IPS-15b (cell line): ENCODE measurements around the gene ZNF469.

Experiments used
- H3K27me3 ChIP-seq: one replicate; pipeline ENCODE4 v1.6.1; 2013; ENCODE audit warnings: low read length; ENCODE audit not compliant: control insufficient read depth, insufficient read depth
- H3K36me3 ChIP-seq: one replicate; pipeline ENCODE4 v1.6.1; 2013; ENCODE audit warnings: low read length; ENCODE audit not compliant: control insufficient read depth, insufficient read depth
- H3K4me1 ChIP-seq: one replicate; pipeline ENCODE4 v1.6.1; 2013; ENCODE audit warnings: mild to moderate bottlenecking, low read length; ENCODE audit not compliant: control insufficient read depth, insufficient read depth
- H3K4me3 ChIP-seq: one replicate; pipeline ENCODE4 v1.5.1; 2013; ENCODE audit warnings: low read depth, low read length
- H3K9ac ChIP-seq: one replicate; pipeline ENCODE4 v1.6.1; 2013; ENCODE audit warnings: low read depth, mild to moderate bottlenecking, low read length
- H3K9me3 ChIP-seq: one replicate; pipeline ENCODE4 v1.6.1; 2013; ENCODE audit warnings: mild to moderate bottlenecking, low read length; ENCODE audit not compliant: control insufficient read depth, insufficient read depth

ZNF469 gene

GRCh38 chr16:88342491-88342890 is 40.3 kb upstream of the ZNF469 start:
- Histone ChIP-seq H3K9me3 (no peaks in the 10 kb centered on the region), H3K27me3 (no peaks in the 10 kb centered on the region), H3K4me3 (no peak overlapping the region), H3K36me3 (no peaks in the 10 kb centered on the region), H3K9ac (no peak overlapping the region), H3K4me1 (no peaks in the 10 kb centered on the region)

DNA sequence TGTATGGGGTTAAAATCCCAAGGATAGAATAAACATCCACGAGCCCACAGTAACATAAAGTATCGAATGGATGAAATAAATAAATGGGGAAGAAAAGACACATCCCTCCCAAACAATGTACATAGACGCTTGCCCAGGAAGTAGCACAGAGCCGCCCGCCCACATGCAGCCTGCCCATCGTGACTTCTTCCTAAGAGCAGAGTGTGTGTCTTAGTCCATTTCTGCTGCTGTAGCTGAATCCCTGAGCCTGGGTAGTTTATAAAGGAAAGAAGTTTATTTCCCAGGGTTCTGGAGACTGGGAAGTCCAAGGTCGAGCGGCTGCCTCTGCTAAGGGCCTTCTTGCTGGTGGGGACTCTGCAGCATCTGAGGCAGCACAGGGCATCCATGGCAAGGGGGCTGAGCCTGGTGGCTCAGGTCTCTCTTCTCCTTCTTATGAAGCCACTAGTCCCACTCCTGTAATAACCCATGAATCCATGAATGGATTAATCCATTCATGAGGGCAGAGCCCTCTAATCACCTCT is 39.4 kb upstream of the ZNF469 start:
- H3K9ac ChIP-seq: no peak overlapping the region
- H3K4me3 ChIP-seq: no peak overlapping the region
- H3K4me1 ChIP-seq: no peaks in the 10 kb centered on the region
- H3K36me3 ChIP-seq: no peaks in the 10 kb centered on the region
- no peaks in the 10 kb centered on the region for H3K9me3 ChIP-seq
- no peaks in the 10 kb centered on the region for H3K27me3 ChIP-seq

GRCh38 chr16:88344411-88345030 is 38.2 kb upstream of the ZNF469 start:
- Histone ChIP-seq H3K4me3 (no peak overlapping the region), H3K4me1 (no peaks in the 10 kb centered on the region), H3K36me3 (no peaks in the 10 kb centered on the region), H3K9me3 (no peaks in the 10 kb centered on the region), H3K27me3 (no peaks in the 10 kb centered on the region), H3K9ac (no peak overlapping the region)

- Histone ChIP-seq H3K9me3 (no peaks in the 10 kb centered on the region), H3K36me3 (no peaks in the 10 kb centered on the region), H3K9ac (no peak overlapping the region), H3K27me3 (no peaks in the 10 kb centered on the region), H3K4me1 (no peaks in the 10 kb centered on the region), H3K4me3 (no peak overlapping the region)
These were observed 37.6 kb upstream of the ZNF469 start for GRCh38 chr16:88345031-88345720.

DNA sequence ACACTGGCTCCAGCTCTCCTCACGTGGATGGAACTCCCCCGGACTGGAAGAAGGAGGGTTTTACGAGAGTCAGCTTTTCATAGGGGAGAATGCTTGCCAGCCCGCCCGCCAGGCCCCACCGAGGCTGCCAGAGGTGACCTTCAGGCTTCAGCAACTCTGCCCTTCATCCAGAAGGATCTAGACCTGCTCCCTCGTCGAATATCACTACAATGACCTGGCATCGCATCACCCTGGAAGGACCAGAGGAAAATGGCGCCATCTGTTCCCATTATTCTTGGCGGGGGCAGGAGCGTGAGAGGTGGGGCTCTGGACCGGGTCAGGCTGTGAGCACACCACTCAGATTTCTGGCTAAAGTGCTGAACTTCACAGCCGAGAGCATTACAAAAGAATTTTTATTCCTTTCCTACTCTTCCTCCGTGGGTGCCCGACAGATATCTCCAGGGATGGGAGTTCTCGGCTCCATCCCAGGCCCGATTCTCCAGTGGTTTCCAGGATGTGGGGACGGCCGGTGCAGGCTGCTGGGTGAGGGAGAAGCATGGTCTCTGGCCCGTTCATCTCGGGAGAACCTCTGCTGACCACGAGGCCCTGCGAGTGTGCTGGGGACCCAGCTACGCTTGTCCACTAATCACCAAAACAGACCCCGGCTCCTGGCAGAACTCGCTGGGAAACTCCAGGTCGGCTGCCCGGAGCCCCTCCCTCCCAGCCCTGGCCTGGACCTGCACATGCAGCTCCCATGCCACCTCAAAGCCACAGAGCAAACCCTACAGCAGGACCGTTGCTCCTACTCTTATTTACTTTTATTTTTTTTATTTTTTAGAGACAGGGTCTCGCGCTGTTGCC is 36.8 kb upstream of the ZNF469 start:
- no peaks in the 10 kb centered on the region for H3K4me1 ChIP-seq
- no peaks in the 10 kb centered on the region for H3K9me3 ChIP-seq
- no peak overlapping the region for H3K9ac ChIP-seq

DNA sequence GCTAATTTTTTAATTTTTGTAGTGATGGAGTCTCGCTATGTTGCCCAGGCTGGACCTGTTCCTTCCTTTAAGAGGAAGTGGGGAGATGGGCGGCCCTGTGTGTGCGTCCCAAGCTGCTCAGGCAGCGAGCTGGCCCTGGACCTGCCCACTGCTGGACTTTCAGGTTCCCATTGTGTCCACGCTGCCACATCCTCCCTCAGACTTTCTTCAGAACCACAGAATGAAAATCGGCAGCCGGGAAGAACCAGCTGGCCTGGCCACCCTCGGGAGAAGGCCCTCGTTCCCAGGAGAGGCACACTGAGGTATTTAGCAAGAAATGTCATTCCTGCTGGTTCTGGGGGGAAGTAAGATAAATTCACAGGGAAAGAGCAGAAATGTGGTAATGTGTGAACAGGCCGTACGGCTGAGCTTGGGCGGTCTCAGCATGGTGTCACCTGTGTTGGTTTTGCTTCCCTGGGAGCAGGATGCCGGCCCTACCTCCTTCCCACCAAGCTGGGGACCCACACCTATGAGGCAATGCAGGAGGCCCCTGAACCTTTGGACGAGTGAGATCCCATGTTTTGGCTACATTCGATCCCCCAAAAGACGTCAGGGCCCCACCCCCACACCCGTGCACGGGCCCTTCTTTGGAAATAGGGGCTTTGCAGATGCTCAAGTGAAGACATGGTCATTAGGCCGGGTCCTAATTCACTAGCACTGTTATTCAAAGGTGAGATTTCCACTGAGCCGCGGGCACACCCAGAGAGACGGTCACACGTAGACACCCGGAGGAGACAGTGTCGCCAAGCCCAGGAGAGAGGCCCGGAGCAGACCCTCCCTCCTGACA is 35.9 kb upstream of the ZNF469 start:
- Histone ChIP-seq H3K9ac (no peak overlapping the region), H3K4me1 (no peaks in the 10 kb centered on the region), H3K4me3 (no peak overlapping the region), H3K9me3 (no peaks in the 10 kb centered on the region), H3K36me3 (no peaks in the 10 kb centered on the region), H3K27me3 (no peaks in the 10 kb centered on the region)

More for the DNA sequence above, 36.8 kb upstream of the ZNF469 start:
- no peaks in the 10 kb centered on the region for H3K36me3 ChIP-seq
- no peak overlapping the region for H3K4me3 ChIP-seq
- no peaks in the 10 kb centered on the region for H3K27me3 ChIP-seq

- no peaks in the 10 kb centered on the region for H3K27me3 ChIP-seq
- H3K4me1 ChIP-seq: no peaks in the 10 kb centered on the region
- no peak overlapping the region for H3K9ac ChIP-seq
- no peak overlapping the region for H3K4me3 ChIP-seq
- no peaks in the 10 kb centered on the region for H3K36me3 ChIP-seq
- no peaks in the 10 kb centered on the region for H3K9me3 ChIP-seq
These were observed 34.9 kb upstream of the ZNF469 start for GRCh38 chr16:88347656-88348376.

DNA sequence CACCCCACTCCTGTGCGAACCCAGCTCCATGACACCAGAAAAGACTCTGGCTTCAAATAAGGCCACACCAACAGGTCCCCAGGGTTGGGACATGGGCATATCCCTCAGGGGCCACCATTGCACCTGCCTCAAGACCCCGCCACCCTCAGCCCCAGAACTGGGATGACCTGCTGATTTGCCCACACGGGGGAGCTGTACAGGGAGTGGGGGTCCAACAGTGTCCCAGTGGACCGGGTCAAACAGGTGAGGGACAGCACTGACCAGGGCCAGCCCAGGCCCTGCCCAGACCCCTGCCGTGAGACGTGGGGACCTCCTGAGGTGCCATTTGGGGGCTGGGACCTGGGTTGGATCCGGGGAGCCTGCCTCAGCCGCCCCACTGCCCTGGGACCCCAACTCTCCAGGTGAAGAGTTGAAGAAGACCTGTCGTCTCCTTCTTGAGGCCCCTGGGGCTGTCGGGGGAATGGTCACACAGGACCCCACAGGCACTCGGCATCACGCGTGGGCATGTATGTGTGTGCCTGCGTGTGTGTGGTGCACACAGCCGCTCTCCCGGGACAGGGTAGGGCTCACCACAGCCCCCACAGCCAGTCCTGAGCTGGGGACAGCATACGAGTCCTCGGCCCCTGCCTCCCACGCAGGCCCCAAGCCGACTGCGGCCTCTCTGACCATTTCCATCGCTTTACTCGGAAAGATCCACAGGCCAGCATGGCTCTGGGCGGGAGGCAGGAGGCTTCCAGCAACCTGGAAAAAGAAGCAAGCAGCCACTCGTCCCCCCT is 34.2 kb upstream of the ZNF469 start:
- no peaks in the 10 kb centered on the region for H3K4me1 ChIP-seq
- no peaks in the 10 kb centered on the region for H3K27me3 ChIP-seq
- H3K9ac ChIP-seq: no peak overlapping the region
- no peak overlapping the region for H3K4me3 ChIP-seq
- no peaks in the 10 kb centered on the region for H3K36me3 ChIP-seq
- H3K9me3 ChIP-seq: no peaks in the 10 kb centered on the region

DNA sequence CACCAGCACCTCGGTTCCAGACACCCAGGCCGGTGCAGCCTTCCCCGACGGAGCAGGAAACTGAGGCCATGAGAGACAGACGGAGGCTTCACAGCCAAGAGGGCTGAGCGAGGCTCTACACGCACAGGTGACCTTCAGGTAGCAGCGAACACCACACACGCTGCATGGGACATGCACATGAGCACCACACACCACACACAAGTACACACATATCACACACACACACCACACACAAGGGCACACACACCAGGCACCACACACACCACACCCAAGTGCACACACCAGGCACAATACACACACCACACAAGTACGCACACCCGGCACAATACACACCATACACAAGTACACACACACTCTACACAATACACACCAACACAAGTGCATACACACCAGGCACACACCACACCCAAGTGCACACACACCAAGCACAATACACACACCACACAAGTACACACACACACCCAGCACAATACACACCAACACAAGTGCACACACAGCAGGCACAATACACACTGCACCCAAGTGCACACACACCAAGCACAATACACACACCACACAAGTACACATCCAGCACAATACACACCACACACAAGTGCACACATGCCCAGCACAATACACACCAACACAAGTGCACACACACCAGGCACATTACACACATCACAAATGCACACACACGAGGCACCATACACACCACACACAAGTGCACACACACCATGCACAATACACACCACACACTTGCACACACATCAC is 33.4 kb upstream of the ZNF469 start:
- no peaks in the 10 kb centered on the region for H3K9me3 ChIP-seq

More for the DNA sequence above, 33.4 kb upstream of the ZNF469 start:
- Histone ChIP-seq H3K9ac (no peak overlapping the region), H3K4me3 (no peak overlapping the region), H3K27me3 (no peaks in the 10 kb centered on the region), H3K36me3 (no peaks in the 10 kb centered on the region), H3K4me1 (no peaks in the 10 kb centered on the region)
